Prostate gland (tissue), 2 donors: ENCODE results near the gene EED. TPM values are rescaled to one million over a fixed set of nuclear protein-coding genes. Genes with fewer than 3 reads are reported as not detected.
A peak's percentile ranks its signal among the peaks of the same experiment; 100 is the strongest.

ENCODE experiments used
- DNase-seq: peaks from one replicate; pipeline ENCODE4 v3.0.0-alpha.2; 2019; ENCODE audit warnings: low spot score
- H3K27ac ChIP-seq, 2 donors: fragments of 200-600 bp; sonication (generic); 2 replicates each; pipeline ENCODE4 v1.5.1; 2017 to 2019
- H3K27me3 ChIP-seq: fragments of 200-600 bp; sonication (generic); replicated peaks from 2 replicates; pipeline ENCODE4 v1.5.1; 2019; ENCODE audit not compliant: insufficient read depth
- H3K36me3 ChIP-seq, 2 donors: fragments of 200-600 bp; sonication (generic); 1 replicate in 1 of 2; 2 replicates in 1 of 2; pipeline versions ENCODE4 v1.5.1 to v1.8.1; 2017 to 2019
- H3K4me1 ChIP-seq: fragments of 200-600 bp; sonication (generic); replicated peaks from 2 replicates; pipeline ENCODE4 v1.5.1; 2019
- H3K4me3 ChIP-seq, 2 donors: fragments of 200-600 bp; sonication (generic); 2 replicates each; pipeline ENCODE4 v1.5.1; 2017 to 2019
- H3K9me3 ChIP-seq: fragments of 200-600 bp; sonication (generic); 2 replicates; pipeline ENCODE4 v1.5.1; 2017
- POLR2A ChIP-seq: fragments of 450-650 bp; IDR thresholded peaks from one replicate; pipeline ENCODE4 v1.6.1; 2016; ENCODE audit warnings: antibody characterized with exemption, mild to moderate bottlenecking
- POLR2AphosphoS5 ChIP-seq: sonication (generic); formaldehyde crosslinking; IDR thresholded peaks from one replicate; pipeline ENCODE4 v1.6.1; 2017; ENCODE audit warnings: antibody characterized with exemption
- WGBS: methylation state at CpG from one replicate; pipeline ENCODE4 v1.1.5; 2018; 5-methylcytosine and 5-hydroxymethylcytosine counted together
- intact Hi-C: fragments of 100-400 bp; cut with DNase I; formaldehyde crosslinking; loops from one replicate; pipeline ENCODE4 v1.14.2; 2022
- total RNA-seq, 2 donors: library from RNA; depleted of rRNA; stranded (reverse); fragments of >200 nt; gene quantifications; one replicate each; pipeline ENCODE4 v1.1.0, GENCODE V29; 2016
- TF ChIP-seq, protein P1 (sequence below), 4 experiments: fragments of 200-600 bp in 2 of 4; fragments of 450-650 bp in 2 of 4; sonication (generic) in 2 of 4; IDR thresholded peaks; 1 replicate in 3 of 4; 2 replicates in 1 of 4; pipeline ENCODE4 v1.5.1; 2016 to 2019; ENCODE audit warnings: antibody characterized with exemption in 4 of 4, mild to moderate bottlenecking in 2 of 4, moderate library complexity in 2 of 4

EED gene, protein sequence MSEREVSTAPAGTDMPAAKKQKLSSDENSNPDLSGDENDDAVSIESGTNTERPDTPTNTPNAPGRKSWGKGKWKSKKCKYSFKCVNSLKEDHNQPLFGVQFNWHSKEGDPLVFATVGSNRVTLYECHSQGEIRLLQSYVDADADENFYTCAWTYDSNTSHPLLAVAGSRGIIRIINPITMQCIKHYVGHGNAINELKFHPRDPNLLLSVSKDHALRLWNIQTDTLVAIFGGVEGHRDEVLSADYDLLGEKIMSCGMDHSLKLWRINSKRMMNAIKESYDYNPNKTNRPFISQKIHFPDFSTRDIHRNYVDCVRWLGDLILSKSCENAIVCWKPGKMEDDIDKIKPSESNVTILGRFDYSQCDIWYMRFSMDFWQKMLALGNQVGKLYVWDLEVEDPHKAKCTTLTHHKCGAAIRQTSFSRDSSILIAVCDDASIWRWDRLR
- 10 to 100 TPM; 18.1 to 20.9 TPM for total RNA-seq

DNA sequence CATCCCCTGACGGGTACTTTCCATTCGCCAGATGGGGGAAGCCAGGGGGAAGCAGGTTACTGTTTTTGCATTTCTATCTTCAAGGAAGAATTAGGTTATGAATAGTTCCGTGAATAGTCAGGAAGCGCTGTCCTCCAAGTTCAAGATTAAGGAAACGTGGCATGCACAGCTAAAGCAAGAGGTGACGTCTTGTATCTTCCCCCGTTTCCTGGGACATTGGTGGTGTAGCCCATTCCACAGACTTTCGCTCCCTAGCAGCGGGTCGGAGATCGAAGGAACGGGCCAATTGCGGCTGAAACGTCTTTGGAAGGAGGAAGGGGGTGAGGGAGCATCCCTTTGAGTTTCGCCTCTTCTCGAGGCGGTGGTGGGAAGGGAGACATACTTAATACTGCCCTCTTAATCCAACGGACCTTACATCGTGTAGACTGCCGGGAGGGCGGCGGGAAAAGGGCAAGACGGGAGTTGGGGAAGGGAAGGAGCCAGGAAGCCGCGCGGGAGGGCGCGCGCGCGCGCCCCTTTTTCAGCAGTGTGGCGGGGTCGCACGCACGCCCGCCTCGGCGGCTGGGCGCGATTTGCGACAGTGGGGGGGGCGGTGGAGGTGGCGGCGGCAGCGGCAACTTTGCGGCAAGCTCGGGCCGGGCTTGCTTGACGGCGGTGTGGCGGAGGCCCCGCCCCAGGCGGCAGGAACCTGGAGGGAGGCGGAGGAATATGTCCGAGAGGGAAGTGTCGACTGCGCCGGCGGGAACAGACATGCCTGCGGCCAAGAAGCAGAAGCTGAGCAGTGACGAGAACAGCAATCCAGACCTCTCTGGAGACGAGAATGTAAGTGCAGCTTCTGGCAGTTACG, at the start of gene EED:
Gene EED (plus strand): TSS at position 232 of the 847 bp plus-strand sequence. CDS start 477 bp downstream, at position 709.
- TF ChIP-seq, protein P1, sequence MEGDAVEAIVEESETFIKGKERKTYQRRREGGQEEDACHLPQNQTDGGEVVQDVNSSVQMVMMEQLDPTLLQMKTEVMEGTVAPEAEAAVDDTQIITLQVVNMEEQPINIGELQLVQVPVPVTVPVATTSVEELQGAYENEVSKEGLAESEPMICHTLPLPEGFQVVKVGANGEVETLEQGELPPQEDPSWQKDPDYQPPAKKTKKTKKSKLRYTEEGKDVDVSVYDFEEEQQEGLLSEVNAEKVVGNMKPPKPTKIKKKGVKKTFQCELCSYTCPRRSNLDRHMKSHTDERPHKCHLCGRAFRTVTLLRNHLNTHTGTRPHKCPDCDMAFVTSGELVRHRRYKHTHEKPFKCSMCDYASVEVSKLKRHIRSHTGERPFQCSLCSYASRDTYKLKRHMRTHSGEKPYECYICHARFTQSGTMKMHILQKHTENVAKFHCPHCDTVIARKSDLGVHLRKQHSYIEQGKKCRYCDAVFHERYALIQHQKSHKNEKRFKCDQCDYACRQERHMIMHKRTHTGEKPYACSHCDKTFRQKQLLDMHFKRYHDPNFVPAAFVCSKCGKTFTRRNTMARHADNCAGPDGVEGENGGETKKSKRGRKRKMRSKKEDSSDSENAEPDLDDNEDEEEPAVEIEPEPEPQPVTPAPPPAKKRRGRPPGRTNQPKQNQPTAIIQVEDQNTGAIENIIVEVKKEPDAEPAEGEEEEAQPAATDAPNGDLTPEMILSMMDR (IDR thresholded peaks at IDR 0.05): peak in 2 of 4 experiments; percentile 11 to 18
- TF ChIP-seq POLR2AphosphoS5 (peak; percentile 86), POLR2A (peak; percentile 58)
- Histone ChIP-seq H3K4me1 (no peaks in the 10 kb centered on the region), H3K4me3 (peak within 1 kb of the TSS; percentile 89 to 91), H3K27ac (peak within 1 kb of the TSS; percentile 98 to 99), H3K36me3 (no peaks in the 10 kb centered on the region), H3K9me3 (no peaks in the 10 kb centered on the region), H3K27me3 (no peaks in the 10 kb centered on the region)
- WGBS: under 1% methylated on average over 64 of the region's 64 CpGs
- DNase-seq: peak; percentile 93
- intact Hi-C loops: loop anchor here (5.0 kb wide), 1 partner anchor 58 kb away; the partner anchor contains the start of gene HIKESHI

DNA sequence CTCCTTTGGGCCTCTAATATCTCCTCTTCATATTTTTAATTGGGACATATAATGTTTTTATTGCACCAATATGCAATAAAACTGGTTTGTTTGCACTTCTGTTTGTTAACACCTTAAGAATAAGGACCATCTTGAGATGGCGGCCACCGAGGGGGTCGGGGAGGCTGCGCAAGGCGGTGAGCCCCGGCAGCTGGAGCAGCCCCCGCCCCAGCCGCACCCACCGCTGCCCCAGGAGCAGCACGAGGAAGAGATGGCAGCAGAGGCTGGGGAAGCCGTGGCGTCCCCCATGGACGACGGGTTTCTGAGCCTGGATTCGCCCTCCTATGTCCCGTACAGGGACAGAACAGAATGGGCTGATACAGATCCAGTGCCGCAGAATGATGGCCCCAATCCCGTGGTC, 49.6 kb upstream of the EED start:
- WGBS: 91% methylated on average over 18 of the region's 18 CpGs
- Histone ChIP-seq H3K4me3 (no peak overlapping the region), H3K4me1 (no peaks in the 10 kb centered on the region), H3K27me3 (no peaks in the 10 kb centered on the region), H3K27ac (no peak overlapping the region), H3K9me3 (no peaks in the 10 kb centered on the region), H3K36me3 (no peaks in the 10 kb centered on the region)
- TF ChIP-seq POLR2A (no peak), POLR2AphosphoS5 (no peak)
- TF ChIP-seq, protein P1 (IDR thresholded peaks at IDR 0.05): no peak
- intact Hi-C loops: no loop called here
- no peak for DNase-seq

DNA sequence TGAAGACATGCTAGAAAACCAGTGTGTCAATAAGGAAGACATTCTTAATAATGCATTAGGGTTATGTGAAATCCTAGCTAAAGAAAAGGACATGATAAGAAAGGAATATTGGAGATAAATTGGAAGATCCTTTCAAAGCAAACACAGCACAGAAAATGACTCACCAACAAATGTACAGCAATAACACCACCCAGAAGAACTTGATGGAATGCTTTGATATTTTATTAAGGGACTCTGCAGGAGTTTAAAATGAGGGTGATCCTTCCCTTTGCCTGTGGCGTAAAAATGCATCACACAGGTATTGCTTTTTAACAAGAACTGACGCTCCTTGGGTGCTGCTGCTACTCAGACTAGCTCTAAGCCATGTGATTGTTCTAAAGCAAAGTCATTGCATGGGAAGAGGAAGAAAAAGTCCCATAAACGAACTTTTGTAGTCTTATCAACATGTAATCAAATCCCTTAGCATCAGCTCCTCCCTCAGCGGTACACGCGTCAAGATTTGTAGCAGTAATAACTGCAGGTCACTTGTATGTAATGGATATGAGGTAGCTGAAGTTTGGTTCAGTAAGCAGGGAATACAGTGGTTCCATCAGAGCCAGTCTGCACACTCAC, 48.4 kb upstream of the EED start:
- no peaks in the 10 kb centered on the region for H3K4me1 ChIP-seq
- no peak for TF ChIP-seq POLR2AphosphoS5
- no peak overlapping the region for H3K4me3 ChIP-seq
- no peaks in the 10 kb centered on the region for H3K36me3 ChIP-seq
- no peaks in the 10 kb centered on the region for H3K27me3 ChIP-seq
- no peak overlapping the region for H3K27ac ChIP-seq
- H3K9me3 ChIP-seq: no peaks in the 10 kb centered on the region
- intact Hi-C loops: no loop called here
- no peak for DNase-seq
- WGBS: 17% methylated on average over 6 of the region's 6 CpGs

DNA sequence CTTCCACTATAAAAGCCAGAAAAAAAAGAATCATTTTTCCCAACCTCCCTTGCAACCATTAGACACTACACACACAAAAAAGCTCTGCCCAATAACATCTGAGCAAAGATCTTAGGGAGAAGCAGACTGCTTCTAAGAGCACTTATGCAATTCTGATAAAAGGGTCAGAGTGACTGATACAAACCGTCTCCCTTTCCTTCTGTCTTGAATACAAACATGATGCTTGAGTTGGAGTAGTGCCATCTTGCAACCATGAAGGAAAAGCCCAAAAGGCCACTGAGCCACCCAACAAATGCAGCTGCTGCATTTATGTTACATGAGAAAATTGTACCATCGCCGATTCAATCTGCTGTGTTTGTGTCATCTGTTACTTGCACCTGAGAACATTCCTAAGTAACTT, 47.6 kb upstream of the EED start:
- Histone ChIP-seq H3K36me3 (no peaks in the 10 kb centered on the region), H3K27me3 (no peaks in the 10 kb centered on the region), H3K27ac (no peak overlapping the region), H3K9me3 (no peaks in the 10 kb centered on the region), H3K4me3 (no peak overlapping the region), H3K4me1 (no peaks in the 10 kb centered on the region)
- WGBS: 72% methylated on average over 3 of the region's 3 CpGs
- intact Hi-C loops: no loop called here
- no peak for DNase-seq
- TF ChIP-seq, protein P1 (IDR thresholded peaks at IDR 0.05): no peak
- no peak for TF ChIP-seq POLR2AphosphoS5

DNA sequence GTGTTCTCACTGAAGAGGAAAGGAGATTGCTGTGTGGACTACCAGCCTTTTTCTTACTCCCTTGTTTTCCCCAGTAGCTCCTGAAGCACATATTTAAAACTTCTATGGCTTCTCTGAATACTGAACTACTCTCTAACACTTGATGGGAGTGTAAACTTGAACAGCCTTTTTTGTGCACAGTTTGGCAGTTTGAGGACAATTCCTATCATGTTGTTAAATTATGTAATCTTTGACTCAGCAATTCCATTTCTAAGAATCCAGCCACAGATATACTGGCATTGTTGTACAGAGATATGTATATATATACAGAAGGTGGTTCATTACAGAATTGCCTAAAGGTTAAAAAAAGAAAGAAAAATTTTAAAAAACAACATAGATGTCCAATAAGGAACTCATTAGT, 47.1 kb upstream of the EED start:
- Histone ChIP-seq H3K27ac (no peak overlapping the region), H3K36me3 (no peaks in the 10 kb centered on the region), H3K27me3 (no peaks in the 10 kb centered on the region), H3K9me3 (no peaks in the 10 kb centered on the region), H3K4me3 (no peak overlapping the region), H3K4me1 (no peaks in the 10 kb centered on the region)
- no peak for DNase-seq
- TF ChIP-seq POLR2AphosphoS5 (no peak), POLR2A (no peak)
- TF ChIP-seq, protein P1 (IDR thresholded peaks at IDR 0.05): no peak
- intact Hi-C loops: no loop called here
